ENCODE results near the gene SMOC1. TPM values are rescaled to one million over a fixed set of nuclear protein-coding genes. Genes with fewer than 3 reads are reported as not detected.

The SMOC1 gene
- polyA plus RNA-seq, 3 donors = not detected

DNA sequence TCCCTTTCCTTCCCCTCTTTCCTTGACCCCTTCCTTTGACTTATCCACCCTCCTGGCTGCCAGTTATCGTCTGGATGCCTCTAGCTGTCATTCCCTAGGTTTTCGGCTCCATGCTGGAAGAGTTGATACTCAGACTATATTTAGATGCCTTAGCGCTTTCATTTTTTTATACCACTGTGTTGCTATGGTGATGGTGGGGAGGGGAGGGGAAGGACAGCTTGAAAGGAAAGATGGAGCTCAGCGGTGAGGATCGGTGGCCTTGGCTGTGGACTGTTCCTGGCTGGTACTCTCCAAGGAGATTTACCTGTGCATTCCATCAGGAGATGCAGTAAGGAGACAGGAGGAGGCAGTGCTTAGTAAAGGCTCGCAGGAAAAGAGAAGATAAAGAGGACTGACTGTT is 200.9 kb downstream of the SMOC1 start:
- Histone ChIP-seq H3K27ac (ENCODE audit: low read depth in 1 of 2, low read length in 2 of 2) (no peak overlapping the region), H3K9ac (ENCODE audit: insufficient read depth, low read length, poor library complexity, severe bottlenecking) (no peak overlapping the region), H3K4me1 (ENCODE audit: control insufficient read depth in 1 of 2, insufficient read depth in 2 of 2, low read length in 2 of 2) (no peaks in the 10 kb centered on the region), H3K4me3 (replicated peaks in 1 of 3; ENCODE audit: low read depth in 2 of 3, low read length in 3 of 3) (no peak overlapping the region), H3K79me2 (ENCODE audit: insufficient read depth, low read length) (no peaks in the 10 kb centered on the region), H3K4me2 (replicated peaks; ENCODE audit: extremely low read depth, low read length, poor library complexity, severe bottlenecking) (no peak overlapping the region), H2AFZ (ENCODE audit: insufficient read depth, low read depth, low read length, poor library complexity, severe bottlenecking) (no peak overlapping the region), H3K36me3 (replicated peaks in 1 of 2; ENCODE audit: control insufficient read depth in 1 of 2, insufficient read depth in 2 of 2, low read length in 2 of 2) (no peaks in the 10 kb centered on the region), H3K9me3 (replicated peaks in 1 of 2; ENCODE audit: control insufficient read depth in 1 of 2, insufficient read depth in 1 of 2, low read length in 2 of 2) (no peaks in the 10 kb centered on the region), H3K27me3 (ENCODE audit: control insufficient read depth in 2 of 2, insufficient read depth in 2 of 2, low read length in 2 of 2) (peaks cover 0 to 2% of the 10 kb centered on the region in 2 donors), H4K20me1 (ENCODE audit: insufficient read depth, low read length) (no peaks in the 10 kb centered on the region)
- no peak for DNase-seq
- 100% methylated on average over 3 of the region's 6 CpGs for WGBS (ENCODE audit: insufficient coverage)
- Mint-ChIP-seq H3K27me3 (ENCODE audit: low read depth in 3 of 3) (peaks cover 0 to 6% (median 5%) of the 10 kb centered on the region in 3 donors), H3K4me3 (no peak overlapping the region), H3K27ac (no peak overlapping the region), H3K4me1 (peaks cover 3% of the 10 kb centered on the region), H3K9me3 (peaks cover 0 to 2% (median 0%) of the 10 kb centered on the region in 7 donors), H3K36me3 (no peaks in the 10 kb centered on the region)
- TF ChIP-seq, protein P1, sequence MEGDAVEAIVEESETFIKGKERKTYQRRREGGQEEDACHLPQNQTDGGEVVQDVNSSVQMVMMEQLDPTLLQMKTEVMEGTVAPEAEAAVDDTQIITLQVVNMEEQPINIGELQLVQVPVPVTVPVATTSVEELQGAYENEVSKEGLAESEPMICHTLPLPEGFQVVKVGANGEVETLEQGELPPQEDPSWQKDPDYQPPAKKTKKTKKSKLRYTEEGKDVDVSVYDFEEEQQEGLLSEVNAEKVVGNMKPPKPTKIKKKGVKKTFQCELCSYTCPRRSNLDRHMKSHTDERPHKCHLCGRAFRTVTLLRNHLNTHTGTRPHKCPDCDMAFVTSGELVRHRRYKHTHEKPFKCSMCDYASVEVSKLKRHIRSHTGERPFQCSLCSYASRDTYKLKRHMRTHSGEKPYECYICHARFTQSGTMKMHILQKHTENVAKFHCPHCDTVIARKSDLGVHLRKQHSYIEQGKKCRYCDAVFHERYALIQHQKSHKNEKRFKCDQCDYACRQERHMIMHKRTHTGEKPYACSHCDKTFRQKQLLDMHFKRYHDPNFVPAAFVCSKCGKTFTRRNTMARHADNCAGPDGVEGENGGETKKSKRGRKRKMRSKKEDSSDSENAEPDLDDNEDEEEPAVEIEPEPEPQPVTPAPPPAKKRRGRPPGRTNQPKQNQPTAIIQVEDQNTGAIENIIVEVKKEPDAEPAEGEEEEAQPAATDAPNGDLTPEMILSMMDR (IDR thresholded peaks at IDR 0.05) = no peak
- intact Hi-C loops (cut with micrococcal nuclease) = no loop called here

Other genes with a start within 250 kb of the SMOC1 start
- 100 to 1,000 TPM; 410 to 554 (median 502) TPM for gene SRSF5, start 112.3 kb upstream of the SMOC1 start, polyA plus RNA-seq
- gene SLC10A1, start 82.2 kb upstream of the SMOC1 start, polyA plus RNA-seq = under 1 TPM in 1 of 3 donors, not detected in 2; 0.09 TPM